ENCODE data around the gene ATP5PF.

ATP5PF gene

GRCh38 chr21:25735646-25736597 lies 1.2 kb upstream of the ATP5PF start:
- TF ChIP-seq CTCF (IDR thresholded peaks at IDR 0.05) = no peak

- TF ChIP-seq CTCF (IDR thresholded peaks at IDR 0.05) = no peak
Observed at GRCh38 chr21:25734654-25734903, 125 bp downstream of the ATP5PF start.

- no peak for TF ChIP-seq CTCF (IDR thresholded peaks at IDR 0.05)
Observed at GRCh38 chr21:25733859-25734653, 648 bp downstream of the ATP5PF start.

- TF ChIP-seq CTCF (IDR thresholded peaks at IDR 0.05) = no peak
Observed at GRCh38 chr21:25732091-25732760, 2.5 kb downstream of the ATP5PF start.

- TF ChIP-seq CTCF (IDR thresholded peaks at IDR 0.05) = no peak
Observed at GRCh38 chr21:25722631-25723030, 12.1 kb downstream of the ATP5PF start.

- no peak for TF ChIP-seq CTCF (IDR thresholded peaks at IDR 0.05)
Observed at GRCh38 chr21:25721987-25722386, 12.7 kb downstream of the ATP5PF start.

GRCh38 chr21:25717491-25718147 lies 17.1 kb downstream of the ATP5PF start:
- no peak for TF ChIP-seq CTCF (IDR thresholded peaks at IDR 0.05)
